M059J (cell line): ENCODE measurements around the gene TMEM54. TPM values are rescaled to one million over a fixed set of nuclear protein-coding genes. Genes with fewer than 3 reads are reported as not detected.

Experiments
- DNase-seq: peaks from one replicate; pipeline ENCODE4 v3.0.0-alpha.2; 2012; ENCODE audit warnings: low read depth
- total RNA-seq: library from RNA; depleted of rRNA; stranded (reverse); fragments of >200 nt; shearing (Covaris generic); gene quantifications from 2 replicates; pipeline ENCODE4 v1.2.3, GENCODE V29; 2014

The TMEM54 gene
- total RNA-seq, 1 experiment from 2014 or later = 68.7 TPM

DNA sequence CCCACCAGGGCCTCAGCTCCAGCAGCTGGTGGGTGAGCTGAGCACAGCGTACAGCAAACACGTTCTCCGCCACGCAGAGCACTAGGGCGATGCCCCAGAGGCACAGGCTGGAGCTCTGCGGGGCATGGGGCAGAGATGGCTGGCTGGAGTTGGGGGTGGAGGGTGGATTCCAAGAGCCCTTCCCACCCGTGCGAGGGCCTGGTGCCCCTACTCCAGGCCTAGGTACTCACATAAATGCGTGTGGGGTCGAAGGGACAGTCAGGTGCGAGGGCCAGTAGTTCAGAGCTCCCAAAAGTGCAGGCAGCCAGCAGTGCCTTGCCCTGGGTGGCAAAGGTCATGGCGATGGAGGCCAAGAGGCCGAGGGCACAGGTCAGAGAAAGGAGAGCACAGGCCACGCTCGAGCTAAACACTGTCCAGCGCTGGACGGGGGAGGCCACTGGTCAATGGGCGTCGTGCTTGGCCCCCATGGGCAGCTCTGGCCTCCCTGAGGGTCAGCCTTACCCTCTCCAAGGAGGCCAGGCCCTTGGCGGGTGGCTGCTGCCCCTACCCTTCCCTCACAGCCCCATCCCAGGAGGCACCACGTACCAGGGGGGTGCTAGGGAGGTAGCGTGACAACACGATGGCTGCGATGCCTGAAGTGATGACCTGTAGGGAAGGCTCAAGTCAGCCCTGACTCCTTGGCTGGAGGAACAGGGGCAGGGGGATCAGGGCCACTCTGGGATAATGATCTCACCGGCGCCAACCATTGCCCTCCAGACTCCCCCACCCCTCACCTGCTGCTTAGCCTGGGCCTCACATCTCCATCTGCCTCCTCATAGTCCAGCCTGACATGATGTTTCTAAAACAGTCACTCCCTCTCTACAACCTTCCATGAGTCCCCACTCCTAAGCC is 5.6 kb downstream of the TMEM54 start:
- no peak for DNase-seq

DNA sequence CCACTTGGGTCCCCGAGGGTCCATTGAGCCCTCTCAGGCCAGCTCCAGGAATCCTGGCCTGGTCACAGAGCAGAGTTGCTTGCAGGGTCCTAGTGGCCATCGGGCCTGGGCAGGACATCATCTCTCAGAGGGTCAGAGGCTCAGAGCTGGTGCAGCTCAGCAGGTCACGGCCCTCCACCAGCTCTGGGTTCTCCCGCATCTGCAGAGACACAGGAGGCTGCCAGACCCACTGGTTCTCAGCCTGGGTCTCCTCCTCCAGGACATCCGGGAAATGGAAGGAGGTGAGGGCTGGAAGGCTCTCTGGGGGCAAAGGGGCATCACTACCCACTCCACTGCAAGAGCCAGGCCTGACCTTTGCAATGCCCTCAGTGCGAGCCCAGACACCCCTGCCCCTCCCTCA is 6.5 kb downstream of the TMEM54 start:
- DNase-seq = no peak

- DNase-seq = no peak
These were observed 7.1 kb downstream of the TMEM54 start for GRCh38 chr1:32894019-32894600.

- peak; percentile 40 for DNase-seq
These were observed 7.8 kb downstream of the TMEM54 start for GRCh38 chr1:32893198-32894018.

DNA sequence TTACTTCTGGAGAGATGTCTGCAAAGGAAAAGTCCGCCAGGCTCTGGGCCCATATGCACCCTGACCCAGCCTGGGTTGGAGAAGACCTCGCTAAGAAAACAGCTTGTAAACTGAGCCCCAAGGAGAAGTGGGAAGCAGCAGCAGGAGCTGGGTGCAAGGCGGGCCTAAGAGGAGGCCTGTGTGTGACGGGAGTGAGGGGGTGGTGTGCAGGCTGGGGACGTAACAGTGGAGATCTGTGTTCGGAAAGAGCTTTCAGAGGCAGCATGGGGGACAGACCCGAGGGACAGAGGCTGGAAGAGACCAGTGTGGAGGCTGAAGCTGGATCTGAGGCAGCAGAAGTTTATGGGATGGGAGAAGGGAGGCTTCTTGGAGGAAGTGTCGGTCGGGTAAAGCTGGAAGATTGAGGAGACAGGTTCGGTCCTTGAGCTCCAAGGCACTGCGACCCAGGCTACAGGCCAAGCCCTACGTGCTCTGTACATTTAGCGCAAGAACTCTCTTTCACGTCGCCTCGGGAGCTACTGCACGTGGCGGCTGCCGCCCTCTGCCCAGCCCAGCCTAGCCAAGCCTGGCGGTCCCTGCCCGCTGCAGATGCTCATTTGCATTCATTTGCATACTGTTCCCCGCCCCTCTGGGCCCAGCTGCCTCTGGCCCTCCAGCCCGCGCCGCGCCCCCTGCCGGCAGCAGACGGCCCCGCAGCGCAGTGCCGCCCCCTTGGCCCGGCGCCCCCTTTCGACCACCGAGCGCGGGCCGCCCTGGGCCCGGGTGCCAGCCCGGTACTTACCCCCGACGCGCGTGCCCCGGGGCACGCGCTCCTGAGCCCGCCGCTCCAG is 8.6 kb downstream of the TMEM54 start:
- DNase-seq = peak; percentile 54

DNA sequence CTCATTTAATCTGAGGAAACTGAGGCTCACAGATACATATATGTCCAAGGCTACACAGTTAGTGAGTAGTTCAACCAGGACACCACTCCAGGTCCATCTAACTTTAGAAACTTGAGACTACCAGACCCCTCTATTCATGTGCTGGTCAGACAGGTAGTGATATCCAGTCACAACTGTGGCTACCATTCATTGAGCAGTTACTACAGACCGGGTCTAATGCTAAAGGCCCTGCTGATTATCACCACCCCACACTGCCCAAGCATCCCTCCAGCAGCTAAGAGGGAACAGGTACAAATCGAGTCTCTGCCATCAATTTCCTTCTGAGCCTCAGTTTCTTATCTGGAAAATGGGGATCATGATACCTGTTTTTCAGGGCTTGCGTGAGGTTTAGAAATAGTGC is 9.6 kb downstream of the TMEM54 start:
- no peak for DNase-seq

- no peak for DNase-seq
These were observed 10.0 kb downstream of the TMEM54 start for GRCh38 chr1:32891241-32891570.

- no peak for DNase-seq
These were observed 10.5 kb downstream of the TMEM54 start for GRCh38 chr1:32890516-32891240.

DNA sequence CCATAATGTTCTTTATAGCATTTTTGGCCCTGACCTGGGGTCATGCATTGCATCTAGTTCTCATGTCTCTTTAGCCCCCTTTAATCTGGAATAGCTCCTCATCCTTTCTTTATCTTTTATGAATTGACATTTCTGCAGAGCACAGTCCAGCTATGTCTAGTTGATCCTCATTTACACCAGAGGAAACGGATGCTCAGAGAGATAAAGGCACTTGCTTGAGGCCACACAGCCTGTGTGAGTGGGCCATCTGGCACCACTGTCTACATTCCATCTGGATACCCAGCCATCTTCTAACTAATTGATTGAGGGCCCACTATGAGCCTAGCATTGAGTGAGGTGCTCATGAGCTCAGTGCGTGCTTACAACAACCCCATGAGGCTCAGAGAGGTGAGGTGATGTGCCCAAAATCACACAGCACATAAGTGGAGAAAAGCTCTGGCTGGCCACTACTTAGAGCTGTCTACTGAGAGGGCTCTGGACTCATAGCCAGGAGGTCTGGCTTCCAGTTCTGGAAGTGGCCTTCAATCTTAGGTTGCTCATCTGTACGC is 11.4 kb downstream of the TMEM54 start:
- DNase-seq = no peak

- DNase-seq = no peak
These were observed 12.3 kb downstream of the TMEM54 start for GRCh38 chr1:32888677-32889420.

DNA sequence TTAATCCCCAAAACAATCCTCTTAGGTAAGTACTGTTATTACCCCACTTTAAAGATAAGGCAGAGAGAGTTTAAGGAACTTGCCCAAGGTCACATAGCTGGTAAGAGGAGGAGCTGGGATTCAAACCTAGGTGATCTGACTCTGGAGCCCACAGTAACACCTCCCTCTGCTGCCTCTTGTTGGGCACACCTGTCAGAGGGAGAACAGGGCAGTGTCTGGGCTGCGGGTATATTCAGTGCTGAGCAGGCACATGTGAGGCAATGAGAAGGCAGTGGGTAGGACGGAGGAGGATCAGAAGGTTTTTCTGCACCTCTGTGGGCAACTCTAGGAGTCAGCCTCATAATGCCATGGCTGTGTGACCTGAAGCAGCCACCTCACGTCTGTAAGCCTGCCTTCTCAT is 13.1 kb downstream of the TMEM54 start:
- DNase-seq = no peak

DNA sequence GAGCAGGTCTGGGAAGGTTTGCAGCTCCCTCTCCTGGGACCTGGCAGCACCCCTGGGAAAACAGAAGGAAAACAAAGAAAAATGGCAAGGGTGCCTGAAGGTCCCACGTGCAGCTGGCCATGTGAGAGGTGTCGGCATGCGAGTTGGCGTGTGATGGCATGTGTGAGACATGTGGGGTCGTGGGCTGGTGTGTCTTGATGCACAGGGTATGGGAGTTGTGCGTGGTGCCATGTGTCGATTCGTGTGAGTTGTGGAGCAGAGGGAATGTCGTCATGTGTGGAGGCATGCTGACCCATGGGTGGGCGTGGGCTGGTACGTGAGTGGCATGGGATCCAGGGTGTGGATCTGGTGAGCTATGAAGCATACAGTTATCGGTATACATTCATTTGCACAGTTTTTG is 13.6 kb downstream of the TMEM54 start:
- DNase-seq = no peak

DNA sequence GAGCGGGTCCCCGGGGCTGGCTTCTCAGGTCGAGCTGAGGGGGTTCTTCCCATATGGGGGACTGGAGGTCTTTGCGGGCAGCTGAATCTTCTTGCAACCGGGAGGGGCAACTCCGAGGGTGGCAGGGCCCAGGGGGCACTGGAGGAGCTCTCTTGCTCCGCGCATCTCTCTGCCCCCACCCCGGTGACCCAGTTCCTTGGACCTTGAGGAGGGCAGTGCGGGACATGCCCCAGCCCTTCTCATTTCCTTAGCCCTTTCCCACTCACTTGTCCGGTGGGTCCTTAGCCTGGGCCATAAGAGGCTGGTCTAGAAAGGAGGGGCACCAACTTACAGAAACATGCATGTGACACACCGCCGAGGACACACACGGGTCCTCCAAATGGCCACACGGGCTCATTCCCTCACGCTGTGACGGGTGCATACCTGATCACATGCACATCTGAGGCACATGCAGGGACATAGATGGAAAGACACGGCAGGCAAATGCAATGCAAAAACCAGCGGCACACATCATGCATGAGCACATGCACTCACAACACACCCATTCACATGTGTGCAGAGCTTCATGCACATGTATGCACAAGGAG is 14.3 kb downstream of the TMEM54 start:
- no peak for DNase-seq

DNA sequence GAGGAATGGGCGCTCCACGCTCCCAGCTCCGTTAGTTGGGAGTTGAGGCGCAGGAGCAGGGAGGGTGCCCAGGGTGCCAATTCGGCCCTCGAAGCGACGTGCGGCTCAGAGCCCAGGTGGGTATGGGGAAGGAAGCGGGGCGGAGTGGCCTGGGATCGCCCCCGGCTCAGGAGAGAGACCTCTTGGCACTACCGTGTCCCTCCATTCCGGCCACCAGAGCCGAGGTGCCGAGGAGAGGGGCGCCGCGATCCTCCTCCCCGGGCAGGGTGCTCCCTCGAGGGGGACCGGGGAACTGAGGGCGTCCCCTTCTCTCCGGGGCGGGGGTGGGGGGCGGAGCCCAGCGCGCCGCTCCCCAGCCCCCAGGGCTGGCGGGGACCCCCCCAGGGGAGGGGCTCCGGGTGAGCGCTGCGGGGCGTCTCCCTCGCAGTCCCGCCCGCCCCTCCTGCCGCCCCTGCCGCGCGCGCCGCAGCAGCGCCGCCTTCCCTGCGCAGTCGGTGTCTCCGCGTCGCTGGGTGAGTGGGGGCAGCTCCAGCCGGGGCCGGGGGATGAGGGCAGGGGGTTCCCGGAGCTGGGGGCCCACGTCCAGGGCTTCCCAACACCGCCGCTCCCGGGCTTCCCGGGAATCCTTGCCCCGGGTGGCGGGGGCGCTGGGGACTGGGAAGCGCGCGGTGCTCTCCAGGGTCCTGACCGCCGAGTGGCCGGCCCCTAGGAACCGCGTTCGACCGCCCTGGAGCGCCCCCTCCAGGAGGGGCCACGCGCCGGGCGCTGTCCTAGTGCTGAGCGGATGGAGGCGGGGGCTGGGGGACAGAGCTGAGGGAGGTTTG is 15.0 kb downstream of the TMEM54 start, which contains the start of gene HPCA:
TSS of gene HPCA (plus strand) at position 488 of the 824 bp plus-strand sequence. CDS start 2,408 bp downstream, outside the sequence.
- peak; percentile 51 for DNase-seq

DNA sequence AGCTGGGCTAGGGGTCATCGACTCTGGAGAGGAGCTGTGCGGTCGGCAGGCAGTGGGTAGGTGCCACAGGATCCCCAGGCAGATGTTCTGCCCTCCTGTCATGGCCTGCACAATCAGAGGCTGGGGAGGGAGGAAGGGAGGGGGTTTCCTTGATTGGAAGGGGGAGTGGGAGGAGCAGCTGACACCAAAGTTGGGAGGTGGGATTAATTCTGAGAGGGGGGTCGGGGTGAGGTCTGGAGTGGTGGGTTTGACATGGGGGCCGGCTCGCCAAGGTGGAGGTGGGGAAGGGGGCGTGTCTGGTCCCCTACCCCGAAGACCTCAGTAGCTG is 15.5 kb downstream of the TMEM54 start:
- DNase-seq = no peak

DNA sequence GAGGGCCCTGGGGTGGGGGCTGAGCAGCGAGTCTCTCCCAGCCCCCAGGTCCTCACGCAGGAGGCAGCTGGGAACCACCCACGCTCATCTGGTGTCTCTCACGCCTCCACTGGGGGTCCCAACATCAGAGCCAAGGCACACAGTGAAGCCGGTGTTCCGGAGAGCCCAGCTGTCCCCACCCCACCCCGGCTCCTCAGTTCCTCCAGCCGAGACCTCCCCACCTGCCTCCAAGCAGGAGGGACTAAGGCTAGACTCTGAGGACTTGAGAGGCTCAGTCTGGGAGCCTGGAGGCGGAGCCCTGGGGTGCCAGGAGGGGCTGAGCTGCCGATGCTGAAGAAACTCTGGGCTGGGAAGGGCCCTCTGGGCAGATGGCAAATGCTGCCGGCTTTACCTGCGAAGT is 16.5 kb downstream of the TMEM54 start:
- no peak for DNase-seq

DNA sequence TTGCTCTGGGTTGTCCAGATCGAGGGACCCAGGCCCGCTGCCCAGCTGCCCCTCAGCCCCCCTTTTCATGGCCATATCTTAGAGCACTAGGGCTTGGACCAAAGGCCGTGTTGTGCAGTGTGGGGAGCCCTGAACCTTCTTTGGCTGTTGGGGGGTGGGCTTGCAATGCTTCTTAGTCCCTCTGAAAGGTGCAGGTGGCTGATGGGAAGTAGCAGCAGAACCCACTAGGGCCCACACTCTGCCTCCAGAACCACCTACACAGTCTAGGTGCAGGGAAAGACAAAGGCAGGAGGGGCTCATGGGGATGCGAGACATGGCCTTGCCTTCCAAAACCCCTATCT is 17.2 kb downstream of the TMEM54 start:
- no peak for DNase-seq

DNA sequence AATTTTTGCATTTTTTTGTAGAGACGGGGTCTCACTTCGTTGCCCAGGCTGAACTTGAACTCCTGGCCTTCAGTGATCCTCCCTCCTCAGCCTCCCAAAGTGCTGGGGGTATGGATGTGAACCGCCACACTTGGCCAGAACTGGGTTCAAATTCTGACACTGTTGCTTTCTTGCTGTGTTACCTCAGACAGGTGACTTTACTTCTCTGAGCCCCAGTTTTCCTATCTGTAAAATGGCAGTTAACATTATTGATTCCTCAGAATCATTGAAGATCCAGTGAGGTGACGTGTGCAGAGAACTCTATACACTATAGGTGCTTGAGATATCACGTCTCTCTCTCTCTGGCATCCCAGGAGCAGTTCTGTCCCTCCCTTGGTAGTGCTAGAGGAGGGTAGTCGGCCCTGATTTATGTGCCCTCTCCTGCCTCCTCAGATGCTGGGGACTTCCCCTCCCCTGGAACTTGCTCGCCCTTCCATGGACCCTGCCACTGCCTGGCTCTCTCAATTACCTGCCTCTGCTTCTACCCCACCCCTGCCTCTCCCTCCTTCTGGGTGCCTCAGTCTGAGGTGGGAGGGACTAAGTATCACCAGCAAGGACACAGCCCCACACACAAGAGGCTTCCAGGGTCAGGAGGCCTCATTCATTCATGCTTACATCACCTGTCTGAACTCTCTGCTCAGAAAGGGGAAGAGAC is 17.7 kb downstream of the TMEM54 start:
- DNase-seq = no peak
